Neural progenitor cell (in vitro differentiated cells): ENCODE measurements around the gene ZKSCAN4.

Experiments used
- EZH2 ChIP-seq: fragments of 200-600 bp; sonication (generic); IDR thresholded peaks from 2 replicates; pipeline ENCODE4 v1.6.1; 2017; ENCODE audit warnings: antibody characterized with exemption, mild to moderate bottlenecking, moderate library complexity
- EZH2phosphoT487 ChIP-seq: fragments of 200-600 bp; sonication (generic); IDR thresholded peaks from 2 replicates; pipeline ENCODE4 v1.6.1; 2017; ENCODE audit warnings: antibody characterized with exemption
- TF ChIP-seq, protein P1 (sequence below): fragments of 200-600 bp; sonication (generic); IDR thresholded peaks from 2 replicates; pipeline ENCODE4 v1.5.1; 2017; ENCODE audit warnings: antibody characterized with exemption, mild to moderate bottlenecking

DNA sequence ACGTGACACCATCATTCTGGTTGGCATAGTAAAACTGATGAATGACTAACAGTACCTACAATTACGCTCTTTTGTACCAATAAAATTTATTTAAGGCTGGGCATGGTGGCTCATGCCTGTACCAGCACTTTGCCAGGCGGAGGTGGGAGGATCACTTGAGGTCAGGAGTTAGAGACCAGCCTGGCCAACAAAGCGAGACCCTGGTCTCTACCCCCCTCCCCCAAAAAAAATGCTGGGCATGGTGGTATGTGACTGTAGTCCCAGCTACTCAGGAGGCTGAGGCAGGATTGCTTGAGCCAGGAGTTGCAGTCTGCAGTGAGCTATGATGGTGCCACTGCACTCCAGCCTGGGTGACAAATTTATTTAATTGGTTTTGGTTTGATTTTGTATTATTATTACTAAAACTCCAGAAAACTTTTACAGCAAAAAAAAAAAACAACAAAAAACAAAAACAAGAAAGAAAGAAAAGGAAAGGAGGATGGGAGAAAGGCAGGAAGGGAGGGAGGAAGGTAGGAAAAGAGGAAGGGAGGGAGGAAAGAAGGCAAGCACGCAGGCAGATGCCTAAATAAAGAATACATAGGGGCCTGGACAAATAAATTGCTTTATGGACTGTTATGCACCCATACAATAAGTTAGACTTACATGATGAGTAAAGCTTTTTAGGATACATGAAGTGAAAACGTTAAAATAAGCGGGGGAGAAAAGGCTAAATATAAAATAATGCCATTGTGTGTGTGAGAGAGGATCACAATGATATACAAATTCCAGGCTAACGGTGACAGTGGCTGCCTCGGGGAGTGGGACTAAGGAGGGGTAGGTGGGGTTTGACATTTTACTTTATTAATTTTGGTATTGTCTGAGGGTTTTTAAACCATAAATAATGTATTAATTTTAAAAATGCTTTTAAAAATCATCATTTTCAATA lies 27.7 kb downstream of the ZKSCAN4 start:
- TF ChIP-seq, protein P1, sequence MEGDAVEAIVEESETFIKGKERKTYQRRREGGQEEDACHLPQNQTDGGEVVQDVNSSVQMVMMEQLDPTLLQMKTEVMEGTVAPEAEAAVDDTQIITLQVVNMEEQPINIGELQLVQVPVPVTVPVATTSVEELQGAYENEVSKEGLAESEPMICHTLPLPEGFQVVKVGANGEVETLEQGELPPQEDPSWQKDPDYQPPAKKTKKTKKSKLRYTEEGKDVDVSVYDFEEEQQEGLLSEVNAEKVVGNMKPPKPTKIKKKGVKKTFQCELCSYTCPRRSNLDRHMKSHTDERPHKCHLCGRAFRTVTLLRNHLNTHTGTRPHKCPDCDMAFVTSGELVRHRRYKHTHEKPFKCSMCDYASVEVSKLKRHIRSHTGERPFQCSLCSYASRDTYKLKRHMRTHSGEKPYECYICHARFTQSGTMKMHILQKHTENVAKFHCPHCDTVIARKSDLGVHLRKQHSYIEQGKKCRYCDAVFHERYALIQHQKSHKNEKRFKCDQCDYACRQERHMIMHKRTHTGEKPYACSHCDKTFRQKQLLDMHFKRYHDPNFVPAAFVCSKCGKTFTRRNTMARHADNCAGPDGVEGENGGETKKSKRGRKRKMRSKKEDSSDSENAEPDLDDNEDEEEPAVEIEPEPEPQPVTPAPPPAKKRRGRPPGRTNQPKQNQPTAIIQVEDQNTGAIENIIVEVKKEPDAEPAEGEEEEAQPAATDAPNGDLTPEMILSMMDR = no peak
- TF ChIP-seq EZH2phosphoT487 (no peak), EZH2 (no peak)
